ENCODE results near the gene PPP1R14D. TPM values are rescaled to one million over a fixed set of nuclear protein-coding genes. Genes with fewer than 3 reads are reported as not detected.

PPP1R14D gene
- total RNA-seq, 6 experiments from 2014 or later, result not detected

DNA sequence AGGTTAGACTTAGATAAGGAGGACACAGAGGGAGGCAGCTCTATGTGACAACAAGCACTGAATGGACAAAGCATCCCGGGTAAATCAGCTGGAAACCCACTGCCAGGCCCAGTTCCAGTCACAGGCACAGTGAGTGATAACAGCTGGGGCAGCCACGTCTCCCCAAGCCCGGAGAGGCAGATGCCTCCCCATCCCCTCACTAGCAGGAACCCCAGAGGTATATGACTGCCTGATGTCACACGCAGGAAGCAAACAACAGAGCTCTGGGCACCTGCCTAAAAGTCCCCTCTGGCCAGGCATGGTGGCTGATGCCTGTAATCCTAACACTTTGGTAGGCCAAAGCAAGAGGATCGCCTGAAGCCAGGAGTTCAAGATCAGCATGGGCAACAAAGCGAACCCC, 40.5 kb downstream of the PPP1R14D start:
- Mint-ChIP-seq H3K4me1 (ENCODE audit: low read depth) (peaks cover 29% of the 10 kb centered on the region), H3K27ac (no peak overlapping the region), H3K9me3 (no peaks in the 10 kb centered on the region), H3K36me3 (ENCODE audit: low read depth) (peaks cover 6% of the 10 kb centered on the region), H3K4me3 (no peak overlapping the region), H3K27me3 (ENCODE audit: insufficient read depth) (no peaks in the 10 kb centered on the region)
- TF ChIP-seq, protein P1, sequence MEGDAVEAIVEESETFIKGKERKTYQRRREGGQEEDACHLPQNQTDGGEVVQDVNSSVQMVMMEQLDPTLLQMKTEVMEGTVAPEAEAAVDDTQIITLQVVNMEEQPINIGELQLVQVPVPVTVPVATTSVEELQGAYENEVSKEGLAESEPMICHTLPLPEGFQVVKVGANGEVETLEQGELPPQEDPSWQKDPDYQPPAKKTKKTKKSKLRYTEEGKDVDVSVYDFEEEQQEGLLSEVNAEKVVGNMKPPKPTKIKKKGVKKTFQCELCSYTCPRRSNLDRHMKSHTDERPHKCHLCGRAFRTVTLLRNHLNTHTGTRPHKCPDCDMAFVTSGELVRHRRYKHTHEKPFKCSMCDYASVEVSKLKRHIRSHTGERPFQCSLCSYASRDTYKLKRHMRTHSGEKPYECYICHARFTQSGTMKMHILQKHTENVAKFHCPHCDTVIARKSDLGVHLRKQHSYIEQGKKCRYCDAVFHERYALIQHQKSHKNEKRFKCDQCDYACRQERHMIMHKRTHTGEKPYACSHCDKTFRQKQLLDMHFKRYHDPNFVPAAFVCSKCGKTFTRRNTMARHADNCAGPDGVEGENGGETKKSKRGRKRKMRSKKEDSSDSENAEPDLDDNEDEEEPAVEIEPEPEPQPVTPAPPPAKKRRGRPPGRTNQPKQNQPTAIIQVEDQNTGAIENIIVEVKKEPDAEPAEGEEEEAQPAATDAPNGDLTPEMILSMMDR (IDR thresholded peaks at IDR 0.05), result no peak
- DNase-seq, result no peak

DNA sequence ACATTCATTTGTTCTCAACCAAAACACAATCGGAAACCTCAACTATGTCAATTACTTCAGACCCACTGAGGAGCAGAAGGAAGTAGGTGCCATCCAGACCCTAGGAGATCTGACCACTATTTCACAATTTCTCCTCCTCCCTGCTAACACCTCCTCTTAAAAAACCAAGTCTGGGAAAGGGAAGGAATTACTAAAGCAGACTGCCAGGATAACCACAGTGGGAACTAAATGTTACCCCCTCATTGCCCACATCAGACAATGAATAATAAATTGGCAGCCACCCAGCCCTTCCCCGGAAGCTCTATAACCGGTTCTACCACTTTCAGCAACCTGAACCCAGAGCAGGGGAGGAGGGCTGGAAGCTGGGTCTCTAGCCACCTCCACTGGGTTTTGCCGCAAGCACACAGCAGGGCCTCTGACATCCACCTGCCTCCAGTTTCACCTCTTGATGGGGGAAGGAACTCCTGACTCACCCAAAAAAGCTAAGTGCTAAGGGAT, 41.1 kb downstream of the PPP1R14D start:
- Mint-ChIP-seq H3K27ac (peak overlapping the region; percentile 32; the same call in 1 of the 2 replicates), H3K9me3 (no peaks in the 10 kb centered on the region), H3K4me3 (no peak overlapping the region), H3K4me1 (ENCODE audit: low read depth) (peaks cover 23% of the 10 kb centered on the region), H3K27me3 (ENCODE audit: insufficient read depth) (no peaks in the 10 kb centered on the region), H3K36me3 (ENCODE audit: low read depth) (0 out of 2 replicates have a peak, but pooled peaks cover 4% of the 10 kb centered on the region)
- TF ChIP-seq, protein P1 (IDR thresholded peaks at IDR 0.05), result no peak
- peak; percentile 27 for DNase-seq

DNA sequence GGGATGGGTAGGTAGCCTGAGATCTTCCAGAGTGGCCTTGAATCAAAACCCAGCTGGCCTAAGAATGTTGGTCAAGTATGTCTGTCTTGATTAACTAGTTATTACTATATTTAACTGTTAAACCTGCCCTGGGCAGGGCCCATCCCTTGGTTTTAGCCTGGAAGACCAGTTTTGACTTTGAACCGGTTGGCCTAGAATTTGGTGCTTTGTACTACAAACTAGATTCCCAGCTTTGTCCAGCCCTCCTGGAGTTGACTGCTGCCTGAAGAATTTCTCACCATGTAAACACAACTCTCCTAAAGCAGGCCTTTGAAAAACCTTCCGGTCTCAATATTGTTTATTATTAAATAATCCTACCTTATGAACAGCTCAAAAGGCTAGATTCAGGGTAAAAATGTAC, 42.7 kb downstream of the PPP1R14D start:
- Mint-ChIP-seq H3K9me3 (no peaks in the 10 kb centered on the region), H3K27me3 (ENCODE audit: insufficient read depth) (no peaks in the 10 kb centered on the region), H3K4me1 (ENCODE audit: low read depth) (peaks cover 18% of the 10 kb centered on the region), H3K4me3 (no peak overlapping the region), H3K27ac (no peak overlapping the region; the same call in 1 of the 2 replicates), H3K36me3 (ENCODE audit: low read depth) (no peaks in the 10 kb centered on the region)
- no peak for DNase-seq
- TF ChIP-seq, protein P1 (IDR thresholded peaks at IDR 0.05), result no peak

DNA sequence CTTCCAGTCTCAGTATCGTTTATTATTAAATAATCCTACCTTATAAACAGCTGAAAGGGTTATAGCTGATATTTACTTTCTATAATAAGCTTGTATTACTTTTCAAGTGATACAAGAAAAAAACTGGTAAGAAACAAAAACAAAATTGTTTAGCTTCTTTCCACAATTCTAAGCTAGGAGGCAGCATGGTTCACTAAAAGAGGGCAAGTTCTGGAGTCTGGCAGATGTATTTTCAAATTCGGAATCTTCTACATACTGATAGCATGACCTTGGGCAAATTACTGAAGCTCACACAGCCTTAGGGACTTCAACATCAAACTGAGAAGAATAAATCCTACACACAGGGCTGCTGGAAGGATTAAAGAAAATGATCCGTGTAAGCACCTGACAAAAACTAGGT, 43.3 kb downstream of the PPP1R14D start:
- Mint-ChIP-seq H3K27ac (no peak overlapping the region; the same call in 1 of the 2 replicates), H3K4me3 (no peak overlapping the region), H3K9me3 (no peaks in the 10 kb centered on the region), H3K27me3 (ENCODE audit: insufficient read depth) (no peaks in the 10 kb centered on the region), H3K4me1 (ENCODE audit: low read depth) (peaks cover 14% of the 10 kb centered on the region), H3K36me3 (ENCODE audit: low read depth) (no peaks in the 10 kb centered on the region)
- DNase-seq, result no peak
- TF ChIP-seq, protein P1 (IDR thresholded peaks at IDR 0.05), result peak; percentile 37

DNA sequence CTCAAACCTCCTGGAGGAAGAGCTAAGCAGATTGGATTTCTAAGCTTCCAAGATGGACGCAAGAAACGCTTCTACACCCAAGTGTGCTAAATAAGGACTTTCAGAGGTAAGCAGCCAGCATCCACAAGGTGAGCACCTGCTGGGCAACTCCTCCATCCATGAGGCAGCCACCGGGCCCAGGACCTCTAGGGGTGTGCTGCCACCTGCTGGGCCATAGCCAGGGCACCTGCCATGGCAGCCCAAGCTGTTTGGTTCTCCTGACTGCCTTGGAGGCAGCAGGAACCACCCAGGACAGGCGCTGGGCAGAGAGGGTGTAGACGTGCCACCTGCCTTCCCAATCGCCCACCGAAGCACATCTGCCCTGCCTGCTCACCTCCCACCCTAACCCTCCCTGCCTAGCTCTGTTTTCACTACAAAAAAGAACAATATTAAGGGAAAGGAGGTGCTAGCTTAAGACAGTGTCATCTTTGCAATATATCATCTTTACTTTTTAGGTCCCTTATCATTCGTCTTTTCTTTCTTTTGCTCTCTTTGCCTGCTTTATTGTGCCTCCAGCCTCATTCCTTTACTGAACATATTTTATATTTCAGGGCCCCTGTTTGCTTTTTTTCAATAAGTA, 45.8 kb downstream of the PPP1R14D start:
- TF ChIP-seq, protein P1 (IDR thresholded peaks at IDR 0.05), result peak; percentile 74
- DNase-seq, result no peak
- Mint-ChIP-seq H3K27me3 (ENCODE audit: insufficient read depth) (no peaks in the 10 kb centered on the region), H3K36me3 (ENCODE audit: low read depth) (peaks cover 6% of the 10 kb centered on the region; the same call in 1 of the 2 replicates), H3K4me3 (no peak overlapping the region), H3K9me3 (no peaks in the 10 kb centered on the region), H3K27ac (no peak overlapping the region), H3K4me1 (ENCODE audit: low read depth) (peaks cover 10% of the 10 kb centered on the region)

All from HFFc6 (cell line).